GM08714 (cell line): ENCODE measurements around the gene MAD1L1.
"Not testable (repeated sequence)": the region's sequence is repeated elsewhere in the genome, so short reads cannot be mapped to it uniquely, and the experiment has no call there.

Experiments
- H3K4me3 ChIP-seq: fragments of 200-500 bp; sonication (Bioruptor generic); 2 replicates; pipeline ENCODE4 v1.5.1; 2014; ENCODE audit warnings: mild to moderate bottlenecking, low read length, inconsistent platforms
- ZNF274 ChIP-seq: IDR thresholded peaks from 2 replicates; pipeline ENCODE4 v1.6.1; 2012; ENCODE audit warnings: mild to moderate bottlenecking, low read depth, low read length

The MAD1L1 gene

GRCh38 chr7:2000153-2000687 lies 232.5 kb downstream of the MAD1L1 start:
- no peak for TF ChIP-seq ZNF274
- no peak overlapping the region for H3K4me3 ChIP-seq

GRCh38 chr7:1999278-1999984 lies 233.3 kb downstream of the MAD1L1 start:
- no peak overlapping the region for H3K4me3 ChIP-seq
- no peak for TF ChIP-seq ZNF274

DNA sequence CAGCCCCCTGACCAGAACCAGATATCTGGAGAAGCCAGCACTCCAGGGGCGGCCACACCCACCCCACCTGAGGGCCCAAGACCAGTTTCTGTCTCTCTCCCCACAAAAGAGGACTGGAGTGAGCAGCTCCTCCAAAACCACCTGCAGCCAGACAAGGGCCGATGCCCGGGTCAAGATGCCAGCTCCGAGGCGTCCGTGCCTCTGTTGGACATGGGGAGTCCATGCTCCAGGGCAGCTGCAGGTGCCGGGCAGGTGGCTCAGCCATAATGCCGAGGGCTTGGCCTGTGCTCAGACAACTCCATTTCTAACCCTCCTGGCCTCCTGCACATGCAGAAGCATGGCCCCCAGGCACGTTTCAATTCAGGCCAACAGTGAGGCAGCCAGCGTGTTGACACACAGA lies 234.6 kb downstream of the MAD1L1 start:
- no peak for TF ChIP-seq ZNF274
- no peak overlapping the region for H3K4me3 ChIP-seq

GRCh38 chr7:1997537-1998076 lies 235.1 kb downstream of the MAD1L1 start:
- TF ChIP-seq ZNF274: no peak
- H3K4me3 ChIP-seq: no peak overlapping the region

GRCh38 chr7:1996816-1997215 lies 235.9 kb downstream of the MAD1L1 start:
- no peak for TF ChIP-seq ZNF274
- no peak overlapping the region for H3K4me3 ChIP-seq

DNA sequence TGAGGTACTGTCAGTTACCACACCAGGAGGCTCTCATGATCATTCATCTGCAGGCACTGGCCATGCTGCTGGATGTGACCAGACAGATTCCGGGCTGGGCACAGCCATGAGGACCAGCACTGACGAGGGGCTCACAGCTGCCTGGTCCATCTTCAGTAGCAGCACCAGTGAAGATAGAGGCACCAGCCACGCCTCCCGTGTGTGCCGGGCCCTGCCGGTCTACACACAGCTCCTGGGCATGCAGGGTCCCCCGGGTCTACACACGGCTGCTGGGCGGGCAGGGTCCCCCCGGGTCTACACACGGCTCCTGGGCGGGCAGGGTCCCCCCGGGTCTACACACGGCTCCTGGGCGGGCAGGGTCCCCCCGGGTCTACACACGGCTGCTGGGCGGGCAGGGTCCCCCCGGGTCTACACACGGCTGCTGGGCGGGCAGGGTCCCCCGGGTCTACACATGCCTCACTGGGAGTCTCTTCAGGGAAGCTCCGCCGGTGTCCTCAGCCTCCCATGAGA lies 236.8 kb downstream of the MAD1L1 start:
- H3K4me3 ChIP-seq: not testable (repeated sequence)

GRCh38 chr7:1995426-1995825 lies 237.3 kb downstream of the MAD1L1 start:
- TF ChIP-seq ZNF274: no peak
- no peak overlapping the region for H3K4me3 ChIP-seq

- H3K4me3 ChIP-seq: no peak overlapping the region
- no peak for TF ChIP-seq ZNF274
Measured at GRCh38 chr7:1994931-1995330, 237.8 kb downstream of the MAD1L1 start.

- H3K4me3 ChIP-seq: no peak overlapping the region
Measured at GRCh38 chr7:1993776-1994740, 238.7 kb downstream of the MAD1L1 start.

DNA sequence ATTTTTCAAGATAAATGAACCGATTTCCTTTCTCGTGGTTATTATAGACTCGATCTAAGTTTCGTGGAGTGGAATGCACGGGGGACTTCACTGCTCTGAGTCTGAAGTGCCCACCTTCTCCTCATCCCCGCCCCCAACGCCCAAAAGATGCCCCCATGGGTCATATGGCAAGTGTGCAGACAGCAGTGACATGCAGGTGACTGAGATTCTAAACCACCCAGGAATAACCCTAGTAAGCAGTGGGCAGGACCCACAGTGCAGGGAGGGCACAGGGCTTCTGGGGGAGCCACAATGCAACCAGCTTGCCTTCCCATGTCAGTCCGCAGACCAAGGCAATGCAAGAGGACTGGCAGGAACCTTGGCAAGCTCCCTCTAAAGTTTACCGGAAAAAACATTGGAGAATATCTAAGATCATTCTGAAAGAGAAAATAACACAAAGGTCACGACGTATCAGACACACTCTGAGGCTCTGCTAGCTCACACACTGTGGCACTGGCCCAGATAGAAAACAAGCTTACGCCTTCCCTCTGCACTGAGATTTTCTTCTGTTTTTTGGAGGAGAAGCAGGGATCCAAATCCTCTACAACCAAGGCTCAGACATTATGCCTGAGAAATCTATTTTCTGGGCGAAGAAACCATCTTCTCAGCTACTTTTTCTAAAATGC lies 239.6 kb downstream of the MAD1L1 start:
- TF ChIP-seq ZNF274: no peak
- no peak overlapping the region for H3K4me3 ChIP-seq

More at GRCh38 chr7:1993776-1994740, 238.7 kb downstream of the MAD1L1 start:
- no peak for TF ChIP-seq ZNF274

DNA sequence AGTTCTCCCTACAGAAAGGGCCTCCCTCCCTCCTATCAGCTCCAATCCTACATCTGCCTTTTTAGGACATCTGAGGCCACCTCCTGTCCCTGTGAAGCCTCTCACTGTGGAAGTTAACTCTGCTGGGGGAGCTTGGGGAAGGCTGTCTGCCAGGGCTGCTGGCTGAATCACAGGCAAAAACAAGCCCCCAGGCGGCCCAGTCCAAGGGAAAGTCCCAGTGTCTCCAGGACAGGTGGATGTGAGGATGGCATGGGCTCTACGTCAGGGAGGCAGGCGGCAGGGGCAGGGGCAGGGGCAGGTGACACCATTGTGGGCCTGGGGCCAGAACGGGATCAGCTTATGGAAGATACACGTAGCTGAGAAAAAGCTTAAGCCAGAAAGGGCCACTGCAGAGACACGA lies 240.2 kb downstream of the MAD1L1 start:
- no peak overlapping the region for H3K4me3 ChIP-seq
- TF ChIP-seq ZNF274: no peak

- no peak overlapping the region for H3K4me3 ChIP-seq
- TF ChIP-seq ZNF274: no peak
Measured at GRCh38 chr7:1990001-1990670, 242.6 kb downstream of the MAD1L1 start.
